CD8-positive, alpha-beta memory T cell (primary cell): ENCODE measurements around the gene ELMO1. TPM values are rescaled to one million over a fixed set of nuclear protein-coding genes. Genes with fewer than 3 reads are reported as not detected.

Experiments
- CTCF ChIA-PET: fragments of 350-600 bp; sonication (Branson Sonifier 250); formaldehyde crosslinking; loops from one replicate; lab custom pipeline; 2021; ENCODE audit warnings: antibody characterized with exemption; lab: Charles Lee
- POLR2A ChIA-PET: fragments of 350-600 bp; sonication (Branson Sonifier 250); formaldehyde crosslinking; loops from one replicate; lab custom pipeline; 2021; ENCODE audit warnings: antibody characterized with exemption; lab: Charles Lee
- DNase-seq, 5 donors: peaks; one replicate each; pipeline versions ENCODE4 v3.0.0 to v3.0.0-alpha.2; 2020 to 2022; ENCODE audit warnings: mixed read lengths in 1 of 5
- H3K27ac ChIP-seq: one replicate; pipeline ENCODE4 v1.7.0; 2013; ENCODE audit warnings: low read depth, mild to moderate bottlenecking, low read length, moderate library complexity
- H3K27me3 ChIP-seq: 2 replicates; pipeline ENCODE4 v1.7.0; 2013; ENCODE audit warnings: low read length, mild to moderate bottlenecking; ENCODE audit not compliant: insufficient read depth, poor library complexity, severe bottlenecking
- H3K36me3 ChIP-seq: 2 replicates; pipeline ENCODE4 v1.7.0; 2013; ENCODE audit warnings: mild to moderate bottlenecking, low read length, moderate library complexity; ENCODE audit not compliant: insufficient read depth
- H3K4me1 ChIP-seq: 2 replicates; pipeline ENCODE4 v1.7.0; 2013; ENCODE audit warnings: mild to moderate bottlenecking, low read length, moderate library complexity; ENCODE audit not compliant: insufficient read depth
- H3K4me3 ChIP-seq: 2 replicates; pipeline ENCODE4 v1.7.0; 2013; ENCODE audit warnings: mild to moderate bottlenecking, low read length
- H3K9me3 ChIP-seq: 2 replicates; pipeline ENCODE4 v1.7.0; 2013; ENCODE audit warnings: mild to moderate bottlenecking, low read length
- H3K27ac Mint-ChIP-seq, 8 donors: one replicate each; pipeline ENCODE4 v1.8.0; 2020 to 2021; ENCODE audit warnings: mixed read lengths in 8 of 8, mild to moderate bottlenecking in 6 of 8, inconsistent platforms in 3 of 8, moderate library complexity in 3 of 8
- H3K27me3 Mint-ChIP-seq, 2 donors: one replicate each; pipeline ENCODE4 v1.8.0; 2020 to 2021; ENCODE audit warnings: mixed read lengths in 2 of 2, mild to moderate bottlenecking in 1 of 2, moderate library complexity in 1 of 2
- H3K36me3 Mint-ChIP-seq, 3 donors: one replicate each; pipeline ENCODE4 v1.8.0; 2020 to 2021; ENCODE audit warnings: mixed read lengths in 3 of 3, inconsistent platforms in 1 of 3, mild to moderate bottlenecking in 1 of 3
- H3K4me1 Mint-ChIP-seq, 3 donors: one replicate each; pipeline ENCODE4 v1.8.0; 2020 to 2021; ENCODE audit warnings: mixed read lengths in 3 of 3, inconsistent platforms in 1 of 3, mild to moderate bottlenecking in 1 of 3
- H3K4me3 Mint-ChIP-seq, 7 donors: one replicate each; pipeline ENCODE4 v1.8.0; 2020 to 2021; ENCODE audit warnings: mixed read lengths in 7 of 7, mild to moderate bottlenecking in 6 of 7, moderate library complexity in 4 of 7, inconsistent platforms in 2 of 7
- H3K9me3 Mint-ChIP-seq, 5 donors: one replicate each; pipeline ENCODE4 v1.8.0; 2020 to 2022; ENCODE audit warnings: mixed read lengths in 5 of 5, mild to moderate bottlenecking in 3 of 5, moderate library complexity in 2 of 5, inconsistent platforms in 1 of 5
- polyA plus RNA-seq: library from polyadenylated mRNA; unstranded; fragments of 300-500 nt; fragmentation: Illumina TruSeq; gene quantifications from one replicate; pipeline ENCODE4 v1.2.3, GENCODE V29; 2021
- total RNA-seq, 2 experiments: library from RNA; stranded (reverse); gene quantifications; one replicate each; pipeline ENCODE4 v1.2.3, GENCODE V29; 2021

Gene ELMO1
- total and polyA plus RNA-seq, 3 experiments from 2014 or later, result 65.6 to 74.4 (median 66.2) TPM

GRCh38 chr7:37224746-37225145 lies 223.9 kb downstream of the ELMO1 start:
- peaks cover 7% of the 10 kb centered on the region for H3K36me3 ChIP-seq
- no peak for DNase-seq
- Mint-ChIP-seq H3K4me3 (peak overlapping the region in 1 of 7 donors; percentile 73), H3K9me3 (no peaks in the 10 kb centered on the region), H3K27ac (peak overlapping the region in 1 of 8 donors; percentile 29), H3K4me1 (peaks cover 2 to 23% (median 7%) of the 10 kb centered on the region in 3 donors), H3K36me3 (peaks cover 3 to 72% (median 16%) of the 10 kb centered on the region in 3 donors), H3K27me3 (peaks cover 0 to 1% of the 10 kb centered on the region in 2 donors)
- H3K4me3 ChIP-seq, result no peak overlapping the region
- no peaks in the 10 kb centered on the region for H3K4me1 ChIP-seq
- POLR2A ChIA-PET, result no interaction called here
- CTCF ChIA-PET, result interaction anchor here (1.3 kb wide), 1 partner anchor 10 kb away, joined by 3 read pairs; no protein-coding TSS in a partner anchor
- H3K9me3 ChIP-seq, result no peaks in the 10 kb centered on the region
- no peak overlapping the region for H3K27ac ChIP-seq
- no peaks in the 10 kb centered on the region for H3K27me3 ChIP-seq

GRCh38 chr7:37220664-37221063 lies 228.0 kb downstream of the ELMO1 start:
- no peak for DNase-seq
- H3K36me3 ChIP-seq, result peaks cover 7% of the 10 kb centered on the region
- H3K27ac ChIP-seq, result no peak overlapping the region
- no peaks in the 10 kb centered on the region for H3K9me3 Mint-ChIP-seq
- peaks cover 7 to 85% (median 12%) of the 10 kb centered on the region in 3 donors for H3K36me3 Mint-ChIP-seq
- peaks cover 3 to 4% (median 4%) of the 10 kb centered on the region in 3 donors for H3K4me1 Mint-ChIP-seq
- no peak overlapping the region for H3K4me3 ChIP-seq
- H3K27me3 Mint-ChIP-seq, result no peaks in the 10 kb centered on the region
- ChIA-PET CTCF (interaction anchor here (1.3 kb wide), 1 partner anchor 132 kb away, joined by 3 read pairs; no protein-coding TSS in a partner anchor), POLR2A (no interaction called here)
- no peaks in the 10 kb centered on the region for H3K4me1 ChIP-seq
- H3K9me3 ChIP-seq, result no peaks in the 10 kb centered on the region
- peak overlapping the region in 1 of 8 donors; percentile 47 for H3K27ac Mint-ChIP-seq
- no peak overlapping the region for H3K4me3 Mint-ChIP-seq
- H3K27me3 ChIP-seq, result no peaks in the 10 kb centered on the region

- Histone ChIP-seq H3K27ac (no peak overlapping the region), H3K36me3 (peaks cover 7% of the 10 kb centered on the region), H3K4me1 (no peaks in the 10 kb centered on the region), H3K9me3 (no peaks in the 10 kb centered on the region), H3K27me3 (no peaks in the 10 kb centered on the region), H3K4me3 (no peak overlapping the region)
- ChIA-PET CTCF (no interaction called here), POLR2A (no interaction called here)
- no peaks in the 10 kb centered on the region for H3K9me3 Mint-ChIP-seq
- peak overlapping the region in 3 of 8 donors; percentile 32 to 47 (median 46) for H3K27ac Mint-ChIP-seq
- H3K36me3 Mint-ChIP-seq, result peaks cover 7 to 86% (median 12%) of the 10 kb centered on the region in 3 donors
- H3K4me3 Mint-ChIP-seq, result no peak overlapping the region
- no peak for DNase-seq
- H3K27me3 Mint-ChIP-seq, result no peaks in the 10 kb centered on the region
- peaks cover 4% of the 10 kb centered on the region in 3 donors for H3K4me1 Mint-ChIP-seq
Observed at GRCh38 chr7:37218956-37219355, 229.7 kb downstream of the ELMO1 start.

DNA sequence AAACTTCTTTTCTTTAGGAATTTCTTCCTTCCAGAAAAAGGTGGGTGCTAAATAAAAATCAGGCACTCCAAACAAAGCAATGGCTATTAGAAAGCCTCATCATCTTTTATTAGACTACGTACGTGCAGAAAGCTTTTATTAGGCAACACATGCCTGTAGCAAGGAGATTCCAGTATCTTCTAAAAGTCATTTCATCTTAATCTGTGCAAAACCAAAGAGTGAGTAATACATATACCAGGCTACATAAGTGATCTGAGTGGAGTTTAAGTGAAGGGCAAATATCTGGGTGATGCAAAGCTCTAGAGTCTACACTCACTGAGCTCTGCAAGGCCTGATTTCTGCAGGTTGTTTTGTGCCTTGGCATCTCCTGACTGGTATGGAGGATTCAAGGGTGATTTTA lies 231.7 kb downstream of the ELMO1 start:
- H3K4me1 Mint-ChIP-seq, result peaks cover 4% of the 10 kb centered on the region in 3 donors
- DNase-seq, result no peak
- POLR2A ChIA-PET, result no interaction called here
- peak overlapping the region in 3 of 8 donors; percentile 6 to 69 (median 45) for H3K27ac Mint-ChIP-seq
- H3K27me3 Mint-ChIP-seq, result no peaks in the 10 kb centered on the region
- H3K4me3 ChIP-seq, result no peak overlapping the region
- no peaks in the 10 kb centered on the region for H3K9me3 Mint-ChIP-seq
- no peak overlapping the region for H3K4me3 Mint-ChIP-seq
- H3K9me3 ChIP-seq, result no peaks in the 10 kb centered on the region
- no peak overlapping the region for H3K27ac ChIP-seq
- peaks cover 5 to 88% (median 9%) of the 10 kb centered on the region in 3 donors for H3K36me3 Mint-ChIP-seq
- CTCF ChIA-PET, result no interaction called here
- H3K4me1 ChIP-seq, result no peaks in the 10 kb centered on the region
- H3K36me3 ChIP-seq, result peaks cover 4% of the 10 kb centered on the region
- H3K27me3 ChIP-seq, result no peaks in the 10 kb centered on the region

DNA sequence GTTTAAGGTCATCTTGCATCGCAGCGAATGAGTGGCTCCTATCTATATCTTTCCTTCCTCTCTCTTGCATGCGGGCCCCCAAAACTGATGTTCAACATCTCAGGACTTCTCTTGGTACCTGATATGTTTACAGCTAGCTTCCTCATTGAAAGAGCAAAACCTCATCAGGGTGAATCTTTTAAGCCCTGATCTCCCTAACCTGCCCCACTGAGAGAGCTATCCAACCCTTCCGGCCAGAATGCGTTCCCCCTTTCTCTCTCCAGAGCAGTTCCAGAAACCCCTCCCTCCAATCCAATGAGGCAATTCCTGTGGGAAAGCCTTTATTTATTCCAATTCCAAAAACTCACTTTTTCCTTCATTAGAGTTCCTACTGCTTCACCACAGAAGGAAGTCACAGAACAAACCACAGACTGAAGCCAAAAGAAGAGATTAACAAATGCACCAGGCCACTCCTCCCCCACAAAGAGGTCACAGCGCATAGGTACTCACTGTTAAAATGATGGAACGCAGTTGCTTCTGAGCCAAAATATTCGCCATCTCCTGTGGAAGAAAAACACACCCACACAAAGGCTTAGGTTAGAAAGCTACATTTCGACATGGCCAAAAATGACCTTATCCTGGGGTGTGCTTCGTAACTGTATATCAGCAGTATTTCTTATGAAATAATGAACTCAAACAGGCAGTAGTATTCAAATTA lies 232.4 kb downstream of the ELMO1 start:
- peaks cover 4 to 89% (median 12%) of the 10 kb centered on the region in 3 donors for H3K36me3 Mint-ChIP-seq

DNA sequence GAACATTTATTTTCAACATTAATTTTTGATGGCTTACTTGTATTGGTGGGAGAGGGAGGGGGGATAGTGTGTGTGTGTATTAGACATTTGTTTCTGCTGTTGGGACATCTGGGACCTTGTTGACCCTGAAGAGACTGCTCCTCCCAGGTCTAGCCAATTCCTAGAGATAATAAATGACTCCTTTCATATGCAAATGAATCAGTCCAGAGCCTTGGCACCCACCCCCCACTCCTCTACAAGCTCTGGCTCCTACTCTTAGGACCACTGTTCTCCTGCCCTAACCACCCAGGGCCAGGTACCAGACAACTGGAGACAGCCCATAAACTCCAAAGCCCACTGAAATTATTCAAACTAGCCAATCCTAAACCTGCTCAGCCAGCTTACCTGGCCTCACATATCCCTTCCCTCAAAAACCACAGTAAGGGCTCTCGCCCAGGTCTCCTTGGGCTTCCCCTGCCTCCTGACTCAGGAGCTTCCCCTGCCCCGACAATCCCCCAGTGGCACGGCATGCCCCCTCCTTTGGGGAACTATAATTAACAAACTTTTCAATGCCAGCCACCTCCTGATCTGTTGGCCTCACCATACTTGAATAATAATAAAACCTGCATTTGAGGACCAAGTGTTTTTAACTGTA lies 233.3 kb downstream of the ELMO1 start:
- Mint-ChIP-seq H3K27ac (peak overlapping the region in 7 of 8 donors; percentile 19 to 88 (median 65)), H3K9me3 (no peaks in the 10 kb centered on the region), H3K4me3 (no peak overlapping the region), H3K27me3 (no peaks in the 10 kb centered on the region), H3K4me1 (peaks cover 4% of the 10 kb centered on the region in 3 donors), H3K36me3 (peaks cover 4 to 88% (median 16%) of the 10 kb centered on the region in 3 donors)
- Histone ChIP-seq H3K27ac (no peak overlapping the region), H3K9me3 (no peaks in the 10 kb centered on the region), H3K4me1 (no peaks in the 10 kb centered on the region), H3K27me3 (no peaks in the 10 kb centered on the region), H3K4me3 (no peak overlapping the region), H3K36me3 (peaks cover 5% of the 10 kb centered on the region)
- no peak for DNase-seq
- ChIA-PET CTCF (interaction anchor here (0.7 to 1.4 kb wide), 3 partner anchors 9 to 770 kb away, joined by 3 to 4 read pairs (median 3); no protein-coding TSS in a partner anchor), POLR2A (no interaction called here)

More for the DNA sequence above, 232.4 kb downstream of the ELMO1 start:
- peaks cover 4% of the 10 kb centered on the region in 3 donors for H3K4me1 Mint-ChIP-seq
- no peak for DNase-seq
- peaks cover 5% of the 10 kb centered on the region for H3K36me3 ChIP-seq
- peak overlapping the region in 7 of 8 donors; percentile 33 to 88 (median 40) for H3K27ac Mint-ChIP-seq
- CTCF ChIA-PET, result interaction anchor here (1.2 kb wide), 1 partner anchor 18 kb away, joined by 4 read pairs; no protein-coding TSS in a partner anchor
- H3K27me3 Mint-ChIP-seq, result no peaks in the 10 kb centered on the region
- POLR2A ChIA-PET, result no interaction called here
- H3K27ac ChIP-seq, result no peak overlapping the region
- no peak overlapping the region for H3K4me3 ChIP-seq
- H3K9me3 ChIP-seq, result no peaks in the 10 kb centered on the region
- H3K9me3 Mint-ChIP-seq, result no peaks in the 10 kb centered on the region
- H3K4me1 ChIP-seq, result no peaks in the 10 kb centered on the region
- H3K4me3 Mint-ChIP-seq, result no peak overlapping the region
- no peaks in the 10 kb centered on the region for H3K27me3 ChIP-seq

DNA sequence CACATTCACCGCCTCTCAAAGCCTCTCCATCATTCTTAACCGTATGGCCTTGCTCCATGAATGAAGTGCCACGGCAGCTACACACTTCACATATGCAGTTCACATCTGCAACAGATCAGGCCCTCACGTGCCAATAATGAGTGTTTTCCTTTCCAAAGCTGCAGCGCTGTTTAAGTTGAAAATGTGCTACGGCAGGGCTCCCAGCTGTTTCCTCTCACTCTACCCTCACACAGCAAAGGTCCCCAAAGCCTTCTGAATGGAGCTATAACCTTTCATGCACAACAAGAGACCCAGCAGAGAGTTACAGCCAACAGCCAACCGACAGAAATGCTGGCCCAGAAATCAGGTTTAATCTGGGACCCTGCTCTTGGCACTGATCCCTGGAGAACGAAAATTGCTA lies 236.1 kb downstream of the ELMO1 start:
- H3K4me1 ChIP-seq, result no peaks in the 10 kb centered on the region
- no peaks in the 10 kb centered on the region for H3K9me3 ChIP-seq
- no peak overlapping the region for H3K27ac ChIP-seq
- DNase-seq, result no peak
- no peaks in the 10 kb centered on the region for H3K27me3 ChIP-seq
- Mint-ChIP-seq H3K9me3 (no peaks in the 10 kb centered on the region), H3K4me1 (peaks cover 4% of the 10 kb centered on the region in 3 donors), H3K27me3 (no peaks in the 10 kb centered on the region), H3K4me3 (no peak overlapping the region), H3K27ac (peak overlapping the region in 2 of 8 donors; percentile 4 to 36), H3K36me3 (peaks cover 4 to 93% (median 24%) of the 10 kb centered on the region in 3 donors)
- CTCF ChIA-PET, result no interaction called here
- H3K36me3 ChIP-seq, result peaks cover 12% of the 10 kb centered on the region
- POLR2A ChIA-PET, result no interaction called here
- no peak overlapping the region for H3K4me3 ChIP-seq

DNA sequence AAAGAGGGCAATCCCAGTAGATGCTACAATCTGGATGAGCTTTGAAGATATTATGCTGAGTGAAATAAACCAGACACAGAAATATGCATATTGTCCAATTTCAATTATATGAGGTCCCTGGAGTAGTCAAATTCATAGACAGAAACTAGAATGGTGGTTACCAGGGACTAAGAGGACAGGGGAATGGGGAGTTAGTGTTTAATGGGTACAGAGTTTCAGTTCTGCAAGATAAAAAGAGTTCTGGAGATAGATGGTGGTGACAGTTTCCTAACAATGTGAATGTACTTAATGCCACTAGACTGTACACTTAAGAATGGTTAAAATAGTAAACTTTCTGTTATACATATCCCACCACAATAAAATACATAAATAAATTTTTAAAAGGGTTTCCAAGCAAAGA lies 236.6 kb downstream of the ELMO1 start:
- Mint-ChIP-seq H3K9me3 (no peaks in the 10 kb centered on the region), H3K4me3 (no peak overlapping the region), H3K36me3 (peaks cover 3 to 91% (median 24%) of the 10 kb centered on the region in 3 donors), H3K27ac (peak overlapping the region in 3 of 8 donors; percentile 19 to 55 (median 36)), H3K27me3 (no peaks in the 10 kb centered on the region), H3K4me1 (peaks cover 2 to 4% (median 2%) of the 10 kb centered on the region in 3 donors)
- peaks cover 12% of the 10 kb centered on the region for H3K36me3 ChIP-seq
- H3K27me3 ChIP-seq, result no peaks in the 10 kb centered on the region
- POLR2A ChIA-PET, result no interaction called here
- CTCF ChIA-PET, result no interaction called here
- H3K27ac ChIP-seq, result no peak overlapping the region
- H3K9me3 ChIP-seq, result no peaks in the 10 kb centered on the region
- H3K4me1 ChIP-seq, result no peaks in the 10 kb centered on the region
- no peak overlapping the region for H3K4me3 ChIP-seq
- no peak for DNase-seq
